MM.1S (cell line): ENCODE data around the gene GMFB.
"Not testable (repeated sequence)": the region's sequence is repeated elsewhere in the genome, so short reads cannot be mapped to it uniquely, and the experiment has no call there.

Experiments used
- DNase-seq: peaks from one replicate; pipeline ENCODE4 v3.0.0-alpha.2; 2015
- H2AFZ ChIP-seq: fragments of 300-600 bp; sonication (generic); 2 replicates; pipeline ENCODE4 v1.6.0; 2016; ENCODE audit warnings: antibody characterized with exemption, low read length
- H3F3A ChIP-seq: fragments of 300-600 bp; sonication (generic); 2 replicates; pipeline ENCODE4 v1.6.1; 2016; ENCODE audit warnings: mild to moderate bottlenecking, antibody characterized with exemption, low read length, moderate library complexity, mixed read lengths; ENCODE audit not compliant: insufficient read depth
- H3K27ac ChIP-seq: fragments of 300-600 bp; sonication (generic); 2 replicates; pipeline ENCODE4 v1.5.1; 2016; ENCODE audit warnings: mild to moderate bottlenecking, low read length
- H3K27me3 ChIP-seq: fragments of 300-600 bp; sonication (generic); replicated peaks from 2 replicates; pipeline ENCODE4 v1.6.0; 2016; ENCODE audit warnings: low read length; ENCODE audit not compliant: insufficient read depth
- H3K36me3 ChIP-seq: fragments of 300-600 bp; sonication (generic); replicated peaks from 2 replicates; pipeline ENCODE4 v1.6.1; 2016; ENCODE audit warnings: mild to moderate bottlenecking, low read length, mixed read lengths; ENCODE audit not compliant: insufficient read depth
- H3K4me1 ChIP-seq: fragments of 300-600 bp; sonication (generic); 2 replicates; pipeline ENCODE4 v1.6.1; 2016; ENCODE audit warnings: low read length, mixed read lengths
- H3K4me2 ChIP-seq: fragments of 300-600 bp; sonication (generic); 2 replicates; pipeline ENCODE4 v1.6.0; 2016; ENCODE audit warnings: low read depth, low read length
- H3K4me3 ChIP-seq: fragments of 300-600 bp; sonication (generic); 2 replicates; pipeline ENCODE4 v1.5.1; 2016; ENCODE audit warnings: low read length, mixed read lengths
- H3K79me2 ChIP-seq: fragments of 300-600 bp; sonication (generic); 2 replicates; pipeline ENCODE4 v1.6.1; 2016; ENCODE audit warnings: mixed run types, low read length, mixed read lengths
- H3K9ac ChIP-seq: fragments of 300-600 bp; sonication (generic); 2 replicates; pipeline ENCODE4 v1.6.1; 2016; ENCODE audit warnings: low read length, mixed read lengths
- H3K9me2 ChIP-seq: fragments of 300-600 bp; sonication (generic); replicated peaks from 2 replicates; pipeline ENCODE4 v1.6.1; 2016; ENCODE audit warnings: mild to moderate bottlenecking, low read length, mixed read lengths; ENCODE audit not compliant: insufficient read depth
- H3K9me3 ChIP-seq: fragments of 300-600 bp; sonication (generic); replicated peaks from 2 replicates; pipeline ENCODE4 v1.6.1; 2016; ENCODE audit warnings: mild to moderate bottlenecking, low read length, mixed read lengths; ENCODE audit not compliant: insufficient read depth
- H4K20me1 ChIP-seq: fragments of 300-600 bp; sonication (generic); 2 replicates; pipeline ENCODE4 v1.6.1; 2016; ENCODE audit warnings: mild to moderate bottlenecking, low read length, moderate library complexity, mixed read lengths; ENCODE audit not compliant: insufficient read depth
- CTCF ChIP-seq: fragments of 300-600 bp; sonication (generic); IDR thresholded peaks from 2 replicates; pipeline ENCODE4 v1.5.1; 2016; ENCODE audit warnings: antibody characterized with exemption, low read length, mixed read lengths
- EZH2 ChIP-seq: fragments of 300-600 bp; sonication (generic); optimal IDR thresholded peaks from 2 replicates; pipeline ENCODE3; 2017; ENCODE audit warnings: low read depth, mild to moderate bottlenecking, antibody characterized with exemption, low read length, mixed read lengths
- EZH2phosphoT487 ChIP-seq: fragments of 300-600 bp; sonication (generic); IDR thresholded peaks from 2 replicates; pipeline ENCODE4 v1.6.1; 2018; ENCODE audit warnings: antibody characterized with exemption, low read length

GMFB gene

GRCh38 chr14:54465654-54466053, 23.1 kb downstream of the GMFB start:
- Histone ChIP-seq H3K79me2 (no peaks in the 10 kb centered on the region), H3K4me1 (no peaks in the 10 kb centered on the region), H3K27me3 (no peaks in the 10 kb centered on the region), H3K9me2 (no peaks in the 10 kb centered on the region), H3K9ac (no peak overlapping the region), H3K4me3 (no peak overlapping the region), H3K36me3 (no peaks in the 10 kb centered on the region), H4K20me1 (no peaks in the 10 kb centered on the region), H2AFZ (no peak overlapping the region), H3K9me3 (no peaks in the 10 kb centered on the region), H3K27ac (no peak overlapping the region), H3F3A (no peaks in the 10 kb centered on the region), H3K4me2 (no peak overlapping the region)
- DNase-seq = no peak
- TF ChIP-seq EZH2phosphoT487 (no peak), CTCF (no peak), EZH2 (no peak)

- no peak for TF ChIP-seq EZH2phosphoT487
- TF ChIP-seq CTCF = no peak
- TF ChIP-seq EZH2 = no peak
- H3K4me1 ChIP-seq = no peaks in the 10 kb centered on the region
- H3K4me3 ChIP-seq = no peak overlapping the region
- no peak overlapping the region for H3K4me2 ChIP-seq
- H3K79me2 ChIP-seq = no peaks in the 10 kb centered on the region
- H3K9me2 ChIP-seq = no peaks in the 10 kb centered on the region
- no peaks in the 10 kb centered on the region for H3K36me3 ChIP-seq
- H3K9ac ChIP-seq = no peak overlapping the region
- H3F3A ChIP-seq = no peaks in the 10 kb centered on the region
- H3K27ac ChIP-seq = no peak overlapping the region
- H3K27me3 ChIP-seq = no peaks in the 10 kb centered on the region
- H3K9me3 ChIP-seq = no peaks in the 10 kb centered on the region
- no peaks in the 10 kb centered on the region for H4K20me1 ChIP-seq
- no peak for DNase-seq
- H2AFZ ChIP-seq = no peak overlapping the region
These were observed 26.7 kb downstream of the GMFB start for GRCh38 chr14:54462048-54462447.

GRCh38 chr14:54459106-54459505, 29.7 kb downstream of the GMFB start:
- H2AFZ ChIP-seq = no peak overlapping the region
- H3K9me2 ChIP-seq = no peaks in the 10 kb centered on the region
- no peaks in the 10 kb centered on the region for H3K4me1 ChIP-seq
- no peaks in the 10 kb centered on the region for H4K20me1 ChIP-seq
- no peaks in the 10 kb centered on the region for H3K36me3 ChIP-seq
- no peak overlapping the region for H3K27ac ChIP-seq
- no peaks in the 10 kb centered on the region for H3K79me2 ChIP-seq
- H3F3A ChIP-seq = no peaks in the 10 kb centered on the region
- H3K9me3 ChIP-seq = no peaks in the 10 kb centered on the region
- DNase-seq = no peak
- H3K4me3 ChIP-seq = no peak overlapping the region
- H3K4me2 ChIP-seq = no peak overlapping the region
- TF ChIP-seq EZH2phosphoT487 = no peak
- TF ChIP-seq EZH2 = no peak
- TF ChIP-seq CTCF = no peak
- no peaks in the 10 kb centered on the region for H3K27me3 ChIP-seq
- no peak overlapping the region for H3K9ac ChIP-seq

GRCh38 chr14:54458536-54458935, 30.2 kb downstream of the GMFB start:
- not testable (repeated sequence) for H2AFZ ChIP-seq, H3K4me1 ChIP-seq, H3K9me2 ChIP-seq, H3K36me3 ChIP-seq, H3K4me2 ChIP-seq, H3F3A ChIP-seq, H3K79me2 ChIP-seq, DNase-seq, H3K9ac ChIP-seq, H3K9me3 ChIP-seq, H4K20me1 ChIP-seq, H3K27me3 ChIP-seq, H3K27ac ChIP-seq, H3K4me3 ChIP-seq
